Tongue (tissue), 2 donors: Measurements from ENCODE around the gene SYNM. TPM values are rescaled to one million over a fixed set of nuclear protein-coding genes. Genes with fewer than 3 reads are reported as not detected.

Experiments
- DNase-seq: peaks from one replicate; pipeline ENCODE4 v3.0.0-alpha.2; 2015
- total RNA-seq: library from RNA; depleted of rRNA; stranded (reverse); fragments of >200 nt; gene quantifications from one replicate; pipeline ENCODE4 v1.2.3, GENCODE V29; 2014

The SYNM gene
- total RNA-seq, 1 donor from 2014 or later, result 225 TPM

DNA sequence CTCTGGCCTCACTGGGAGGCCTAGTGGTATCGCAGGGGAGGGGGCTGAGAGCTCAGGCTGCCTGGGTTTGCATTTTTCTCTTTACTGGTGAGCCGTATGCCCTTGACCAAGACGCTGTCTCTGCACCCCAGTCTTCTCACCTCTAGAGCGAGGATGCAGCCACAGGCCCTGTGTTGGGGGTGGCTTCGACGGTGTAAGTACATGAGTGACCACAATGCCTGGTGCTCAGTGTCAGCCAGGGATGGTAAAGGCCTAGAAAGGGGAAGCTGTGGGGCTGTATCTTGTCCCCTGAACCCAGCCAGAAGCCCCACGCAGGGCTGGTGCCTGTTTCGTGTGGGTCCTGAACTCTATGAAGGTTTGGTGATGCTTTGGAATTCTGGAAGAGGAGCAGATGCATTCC, 19.8 kb downstream of the SYNM start:
- no peak for DNase-seq

DNA sequence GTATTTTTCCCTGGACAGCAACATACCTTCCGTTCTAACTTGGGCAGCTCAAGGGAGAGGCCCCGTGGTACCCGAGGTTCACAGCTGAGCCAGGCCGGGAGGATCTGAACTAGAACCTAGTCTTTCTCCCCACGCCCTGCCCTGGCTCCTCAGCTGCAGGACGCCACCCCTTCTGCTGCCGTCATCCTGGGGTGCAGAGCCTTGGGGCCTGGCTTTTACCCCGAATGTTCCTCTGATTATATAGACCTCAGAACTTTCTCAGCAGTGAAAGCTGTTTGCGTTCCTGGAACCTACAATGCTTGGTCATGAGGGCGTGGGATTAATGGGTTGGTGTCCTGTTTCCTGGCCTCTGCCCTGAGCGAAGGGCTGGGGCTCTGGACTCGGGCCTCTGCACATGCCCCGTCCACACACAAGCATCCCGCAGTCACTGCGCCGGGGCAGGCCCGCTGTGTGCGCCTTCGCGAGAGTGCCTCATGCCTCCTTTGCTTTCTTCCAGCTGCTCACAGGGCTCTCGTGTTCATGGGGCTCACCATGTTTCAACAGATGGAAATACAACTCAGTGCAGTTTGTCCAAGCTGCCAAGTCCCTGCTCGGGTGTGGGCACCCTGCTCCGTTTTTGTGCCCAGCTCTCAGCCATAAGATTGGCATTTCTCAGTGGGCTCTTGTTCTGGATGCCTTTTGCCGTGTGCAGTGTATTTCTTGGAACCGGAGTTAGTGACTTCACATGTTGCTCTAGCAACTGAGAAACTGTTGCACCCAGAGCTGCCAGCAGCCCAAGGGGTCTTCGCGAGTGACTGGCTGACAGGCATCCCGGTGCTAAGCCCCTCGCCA, 20.4 kb downstream of the SYNM start:
- peak; percentile 57 for DNase-seq

DNA sequence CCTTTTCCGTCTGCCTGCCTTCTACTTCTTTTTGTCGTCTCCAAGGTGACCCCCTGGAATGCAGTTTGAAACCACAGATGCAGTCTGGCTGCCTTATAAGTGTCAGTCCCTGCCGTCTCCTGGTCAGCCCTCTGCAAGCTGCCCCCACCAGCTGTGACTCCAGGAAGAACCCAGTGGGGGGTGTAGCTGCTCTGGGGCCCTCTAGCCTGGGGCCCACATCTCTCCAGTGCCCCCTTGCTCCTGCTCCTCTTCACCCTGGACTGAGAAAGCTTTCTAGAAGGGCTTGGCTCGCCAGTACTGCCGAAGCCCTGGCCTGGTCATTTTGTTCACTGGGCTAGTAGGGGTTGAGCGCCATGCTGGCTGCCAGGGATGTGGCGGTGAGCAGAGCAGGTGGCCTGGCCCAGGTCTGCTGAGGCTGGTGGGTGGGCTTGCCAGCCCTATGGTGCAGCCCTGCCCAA, 21.3 kb downstream of the SYNM start:
- DNase-seq, result no peak

DNA sequence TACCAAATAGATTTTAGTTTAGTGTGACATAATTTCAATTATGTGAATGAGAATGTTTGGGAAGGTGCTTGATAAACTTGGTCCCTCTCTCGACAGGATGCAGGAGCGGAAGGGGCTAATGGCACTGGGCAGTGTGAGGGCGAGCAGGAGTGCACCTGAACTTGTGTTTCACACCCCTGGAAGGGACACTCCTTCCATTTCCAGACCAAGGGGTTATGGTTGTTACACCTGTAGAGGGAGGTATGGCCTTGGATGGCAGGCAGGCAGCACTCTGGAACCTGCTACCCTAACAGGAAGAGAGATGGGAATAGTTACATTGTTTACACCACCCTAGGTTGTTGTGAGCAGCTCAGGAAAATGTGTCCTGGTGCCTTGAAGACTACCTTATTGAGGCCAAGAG, 22.1 kb downstream of the SYNM start:
- DNase-seq, result no peak

DNA sequence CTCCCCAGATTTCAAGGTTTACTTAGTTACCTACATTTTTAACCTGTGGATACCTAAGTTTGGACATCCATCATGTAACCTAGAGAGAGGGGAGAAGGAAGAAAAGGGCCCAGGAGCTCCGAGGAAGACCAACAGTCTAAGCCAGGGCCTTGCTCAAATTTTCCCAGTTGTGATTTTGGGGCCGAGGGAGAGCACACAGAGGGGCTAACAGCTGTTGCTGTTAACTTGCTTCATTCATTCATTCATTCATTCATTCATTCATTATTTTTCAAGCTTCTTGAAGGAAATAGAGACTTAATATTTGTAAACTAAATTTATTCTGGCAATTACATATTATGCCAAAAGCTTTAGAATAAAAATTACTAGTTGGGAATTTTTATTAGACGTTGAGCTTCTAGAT, 22.9 kb downstream of the SYNM start:
- no peak for DNase-seq

DNA sequence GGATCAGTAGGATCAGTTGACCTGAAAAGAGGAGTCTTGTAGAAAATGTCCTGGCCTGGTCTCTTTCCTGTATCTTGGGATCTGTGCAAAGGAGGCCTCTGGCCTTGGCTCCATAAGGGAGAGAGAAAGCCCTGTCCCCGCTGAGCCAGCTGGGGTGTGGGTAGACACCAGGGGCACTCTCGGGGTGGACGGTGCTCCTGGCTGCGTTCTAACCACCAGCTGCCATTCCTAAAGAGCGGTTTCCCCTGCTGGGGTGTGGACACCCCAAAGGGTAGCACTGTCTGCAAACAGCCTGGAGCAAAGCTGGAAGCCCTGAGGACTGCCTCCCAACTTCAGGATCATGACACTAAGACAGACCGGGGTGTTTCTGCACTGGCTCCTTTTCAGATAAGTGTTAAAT, 23.5 kb downstream of the SYNM start:
- DNase-seq, result no peak

DNA sequence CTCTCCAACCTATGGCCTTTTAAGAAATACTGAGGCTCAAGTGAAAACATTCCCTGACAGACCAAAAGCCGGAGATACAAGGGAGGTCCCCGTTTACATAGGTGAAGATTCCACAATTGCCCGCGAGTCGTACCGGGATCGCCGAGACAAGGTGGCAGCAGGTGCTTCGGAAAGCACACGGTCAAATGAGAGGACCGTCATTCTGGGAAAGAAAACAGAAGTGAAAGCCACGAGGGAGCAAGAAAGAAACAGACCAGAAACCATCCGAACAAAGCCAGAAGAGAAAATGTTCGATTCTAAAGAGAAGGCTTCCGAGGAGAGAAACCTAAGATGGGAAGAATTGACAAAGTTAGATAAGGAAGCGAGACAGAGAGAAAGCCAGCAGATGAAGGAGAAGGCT, 24.8 kb downstream of the SYNM start:
- DNase-seq, result no peak

DNA sequence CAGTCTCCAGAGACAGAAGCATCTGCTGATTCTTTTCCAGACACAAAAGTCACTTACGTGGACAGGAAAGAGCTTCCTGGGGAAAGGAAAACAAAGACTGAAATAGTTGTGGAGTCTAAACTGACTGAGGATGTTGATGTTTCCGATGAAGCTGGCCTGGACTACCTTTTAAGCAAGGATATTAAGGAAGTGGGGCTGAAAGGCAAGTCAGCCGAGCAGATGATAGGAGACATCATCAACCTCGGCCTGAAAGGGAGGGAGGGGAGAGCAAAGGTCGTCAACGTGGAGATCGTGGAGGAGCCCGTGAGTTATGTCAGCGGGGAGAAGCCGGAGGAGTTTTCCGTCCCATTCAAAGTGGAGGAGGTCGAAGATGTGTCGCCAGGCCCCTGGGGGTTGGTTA, 25.4 kb downstream of the SYNM start:
- no peak for DNase-seq

DNA sequence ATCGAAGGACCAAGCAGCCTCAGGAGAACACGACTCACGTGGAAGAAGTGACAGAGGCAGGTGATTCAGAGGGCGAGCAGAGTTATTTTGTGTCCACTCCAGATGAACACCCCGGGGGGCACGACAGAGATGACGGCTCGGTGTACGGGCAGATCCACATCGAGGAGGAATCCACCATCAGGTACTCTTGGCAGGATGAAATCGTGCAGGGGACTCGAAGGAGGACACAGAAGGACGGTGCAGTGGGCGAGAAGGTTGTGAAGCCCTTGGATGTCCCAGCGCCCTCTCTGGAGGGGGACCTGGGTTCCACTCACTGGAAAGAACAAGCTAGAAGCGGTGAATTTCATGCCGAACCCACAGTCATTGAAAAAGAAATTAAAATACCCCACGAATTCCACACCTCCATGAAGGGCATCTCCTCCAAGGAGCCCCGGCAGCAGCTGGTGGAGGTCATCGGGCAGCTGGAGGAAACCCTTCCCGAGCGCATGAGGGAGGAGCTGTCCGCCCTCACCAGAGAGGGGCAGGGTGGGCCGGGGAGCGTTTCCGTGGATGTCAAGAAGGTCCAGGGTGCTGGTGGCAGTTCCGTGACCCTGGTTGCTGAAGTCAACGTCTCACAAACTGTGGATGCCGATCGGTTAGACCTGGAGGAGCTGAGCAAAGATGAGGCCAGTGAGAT, 26.0 kb downstream of the SYNM start:
- DNase-seq, result no peak

DNA sequence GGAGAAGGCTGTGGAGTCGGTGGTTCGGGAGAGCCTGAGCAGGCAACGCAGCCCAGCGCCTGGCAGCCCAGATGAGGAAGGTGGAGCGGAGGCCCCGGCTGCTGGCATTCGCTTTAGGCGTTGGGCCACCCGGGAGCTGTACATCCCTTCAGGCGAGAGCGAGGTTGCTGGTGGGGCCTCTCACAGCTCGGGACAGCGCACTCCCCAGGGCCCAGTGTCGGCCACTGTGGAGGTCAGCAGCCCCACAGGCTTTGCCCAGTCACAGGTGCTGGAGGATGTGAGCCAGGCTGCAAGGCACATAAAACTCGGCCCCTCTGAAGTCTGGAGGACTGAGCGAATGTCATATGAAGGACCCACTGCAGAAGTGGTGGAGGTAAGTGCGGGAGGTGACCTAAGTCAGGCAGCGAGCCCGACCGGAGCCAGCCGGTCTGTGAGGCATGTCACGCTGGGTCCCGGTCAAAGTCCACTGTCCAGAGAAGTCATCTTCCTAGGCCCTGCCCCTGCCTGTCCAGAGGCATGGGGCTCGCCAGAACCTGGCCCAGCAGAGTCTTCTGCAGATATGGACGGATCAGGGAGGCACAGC, 26.7 kb downstream of the SYNM start:
- no peak for DNase-seq

DNA sequence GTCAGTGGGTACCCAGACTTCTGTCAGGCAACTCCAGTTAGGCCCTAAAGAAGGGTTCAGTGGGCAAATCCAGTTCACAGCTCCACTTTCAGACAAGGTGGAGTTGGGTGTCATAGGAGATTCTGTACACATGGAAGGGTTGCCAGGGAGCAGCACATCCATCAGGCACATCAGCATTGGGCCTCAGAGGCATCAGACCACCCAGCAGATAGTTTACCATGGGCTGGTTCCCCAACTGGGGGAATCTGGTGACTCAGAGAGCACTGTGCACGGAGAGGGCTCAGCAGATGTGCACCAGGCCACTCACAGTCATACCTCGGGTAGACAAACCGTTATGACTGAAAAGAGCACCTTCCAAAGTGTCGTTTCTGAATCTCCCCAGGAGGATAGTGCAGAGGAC, 27.2 kb downstream of the SYNM start:
- no peak for DNase-seq

DNA sequence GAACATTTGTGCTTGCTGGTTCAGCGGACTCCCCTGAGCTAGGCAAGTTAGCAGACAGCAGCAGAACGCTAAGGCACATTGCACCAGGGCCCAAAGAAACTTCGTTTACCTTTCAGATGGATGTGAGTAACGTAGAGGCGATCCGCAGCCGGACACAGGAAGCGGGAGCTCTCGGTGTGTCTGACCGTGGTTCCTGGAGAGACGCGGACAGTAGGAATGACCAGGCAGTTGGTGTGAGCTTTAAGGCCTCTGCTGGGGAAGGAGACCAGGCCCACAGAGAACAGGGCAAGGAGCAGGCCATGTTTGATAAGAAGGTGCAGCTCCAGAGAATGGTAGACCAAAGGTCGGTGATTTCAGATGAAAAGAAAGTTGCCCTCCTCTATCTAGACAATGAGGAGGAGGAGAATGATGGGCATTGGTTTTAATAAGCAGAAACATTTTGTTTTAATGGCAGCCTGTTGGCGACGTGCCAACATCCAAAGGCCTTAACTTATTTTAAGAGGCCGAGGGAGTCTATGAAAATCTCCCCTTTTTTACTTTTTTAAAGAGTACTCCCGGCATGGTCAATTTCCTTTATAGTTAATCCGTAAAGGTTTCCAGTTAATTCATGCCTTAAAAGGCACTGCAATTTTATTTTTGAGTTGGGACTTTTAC, 27.9 kb downstream of the SYNM start:
- no peak for DNase-seq

DNA sequence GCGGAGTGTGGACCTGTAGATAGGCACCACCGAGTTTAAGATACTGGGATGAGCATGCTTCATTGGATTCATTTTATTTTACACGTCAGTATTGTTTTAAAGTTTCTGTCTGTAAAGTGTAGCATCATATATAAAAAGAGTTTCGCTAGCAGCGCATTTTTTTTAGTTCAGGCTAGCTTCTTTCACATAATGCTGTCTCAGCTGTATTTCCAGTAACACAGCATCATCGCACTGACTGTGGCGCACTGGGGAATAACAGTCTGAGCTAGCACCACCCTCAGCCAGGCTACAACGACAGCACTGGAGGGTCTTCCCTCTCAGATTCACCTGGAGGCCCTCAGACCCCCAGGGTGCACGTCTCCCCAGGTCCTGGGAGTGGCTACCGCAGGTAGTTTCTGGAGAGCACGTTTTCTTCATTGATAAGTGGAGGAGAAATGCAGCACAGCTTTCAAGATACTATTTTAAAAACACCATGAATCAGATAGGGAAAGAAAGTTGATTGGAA, 29.5 kb downstream of the SYNM start:
- no peak for DNase-seq

DNA sequence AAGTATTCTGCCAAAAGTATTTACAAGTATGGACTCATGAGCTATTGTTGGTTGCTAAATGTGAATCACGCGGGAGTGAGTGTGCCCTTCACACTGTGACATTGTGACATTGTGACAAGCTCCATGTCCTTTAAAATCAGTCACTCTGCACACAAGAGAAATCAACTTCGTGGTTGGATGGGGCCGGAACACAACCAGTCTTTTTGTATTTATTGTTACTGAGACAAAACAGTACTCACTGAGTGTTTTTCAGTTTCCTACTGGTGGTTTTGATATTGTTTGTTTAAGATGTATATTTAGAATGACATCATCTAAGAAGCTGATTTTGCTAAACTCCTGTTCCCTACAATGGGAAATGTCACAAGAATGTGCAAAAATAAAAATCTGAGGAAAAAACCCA, 30.3 kb downstream of the SYNM start:
- no peak for DNase-seq

DNA sequence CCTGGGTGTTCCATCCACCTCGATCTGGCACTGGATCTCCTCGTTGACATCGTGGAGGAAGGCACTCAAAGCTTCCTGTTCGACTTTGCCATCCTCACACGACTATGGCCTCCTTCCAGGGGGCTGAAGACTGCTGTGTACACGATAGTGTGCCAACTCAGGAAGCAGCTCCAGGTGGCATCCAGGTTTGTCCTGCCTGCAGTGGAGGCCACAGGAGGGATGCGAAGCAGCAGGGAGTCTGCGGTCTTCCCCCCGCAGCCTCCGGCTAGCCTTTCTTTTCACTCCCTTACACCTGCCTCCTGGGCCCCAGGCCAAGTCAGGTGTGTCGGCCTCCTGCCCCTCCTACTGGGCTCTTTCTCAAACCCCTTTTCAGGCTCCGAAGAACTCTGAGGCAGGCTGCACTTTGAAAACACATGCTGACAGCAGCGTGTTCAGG, 32.2 kb downstream of the SYNM start:
- no peak for DNase-seq

DNA sequence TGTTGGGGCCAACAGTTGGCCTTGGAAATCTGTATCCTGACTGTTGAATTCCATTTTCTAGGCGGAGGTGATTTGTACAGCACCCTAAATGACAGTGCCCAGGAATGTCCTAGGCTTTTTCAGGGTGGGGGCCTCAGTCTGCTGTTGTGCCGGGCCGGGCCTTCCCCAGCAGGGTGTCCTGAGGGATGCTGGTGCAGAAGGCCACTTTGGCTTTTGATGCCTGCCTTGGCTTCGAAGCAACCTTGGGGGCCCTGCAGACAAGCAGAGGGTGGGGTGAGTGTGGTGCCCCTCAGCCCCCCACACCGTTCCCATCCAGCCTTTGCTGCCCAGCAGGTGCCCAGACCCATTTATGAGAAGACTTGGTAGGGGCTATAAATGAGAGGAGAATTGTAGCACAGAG, 33.0 kb downstream of the SYNM start:
- no peak for DNase-seq

DNA sequence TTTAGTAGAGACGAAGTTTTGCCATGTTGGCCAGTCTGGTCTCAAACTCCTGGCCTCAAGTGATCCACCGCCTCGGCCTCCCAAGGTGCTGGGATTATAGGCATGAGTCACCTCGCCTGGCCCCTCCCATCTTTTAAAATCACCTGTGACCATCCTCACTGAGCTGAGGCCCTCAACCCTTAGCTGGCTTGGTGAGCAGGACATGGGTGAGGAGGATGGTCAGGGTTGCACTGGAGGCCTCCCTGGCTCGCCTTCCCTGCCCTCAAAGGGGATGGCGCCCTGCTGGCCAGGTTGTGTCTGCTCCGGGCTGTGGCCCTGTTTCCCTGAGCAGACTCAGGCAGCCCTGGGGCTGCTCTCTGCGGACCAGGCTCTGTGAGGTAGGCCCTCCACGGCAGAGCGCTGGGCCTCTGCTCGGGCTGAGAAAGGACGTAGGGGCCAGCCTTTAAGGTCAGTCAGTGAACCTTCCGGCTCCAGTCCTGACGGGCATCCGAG, 33.7 kb downstream of the SYNM start:
- no peak for DNase-seq

DNA sequence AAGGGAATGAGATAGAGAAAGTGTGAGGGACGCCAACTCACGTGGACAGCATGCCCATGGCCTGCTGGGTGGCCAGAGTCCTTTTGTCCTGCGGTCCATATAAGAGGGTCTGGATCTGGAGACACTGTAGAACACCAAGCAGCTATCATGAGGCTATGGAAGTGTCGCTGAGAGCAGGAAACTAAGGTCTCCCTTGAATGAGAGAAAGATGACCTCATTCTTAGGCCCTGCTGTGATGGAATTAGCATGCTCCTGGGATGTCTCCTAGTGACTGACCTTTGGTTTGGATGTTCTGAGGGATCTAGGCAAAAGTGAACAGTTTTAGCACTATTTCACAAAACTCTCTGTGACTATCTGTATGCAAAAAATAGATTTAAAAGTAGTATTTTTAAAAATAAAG, 34.4 kb downstream of the SYNM start:
- DNase-seq, result no peak

DNA sequence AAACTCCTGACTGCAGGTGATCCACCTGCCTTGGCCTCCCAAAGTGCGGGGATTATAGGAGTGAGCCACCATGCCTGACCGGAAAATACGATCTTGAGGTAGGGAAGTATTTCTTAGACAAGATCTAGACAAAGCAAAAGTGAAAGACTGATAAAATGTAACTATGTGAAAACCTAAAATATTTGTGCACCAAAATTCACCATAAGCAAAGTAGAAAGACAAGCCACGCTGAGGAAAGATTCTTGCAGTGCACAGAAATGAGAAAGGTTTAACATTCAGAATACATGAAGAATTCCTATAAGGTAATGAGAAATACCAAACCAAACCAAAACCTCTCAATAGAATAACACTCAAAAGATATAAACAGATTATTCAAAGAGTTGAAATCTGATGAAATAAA, 35.7 kb downstream of the SYNM start:
- no peak for DNase-seq

DNA sequence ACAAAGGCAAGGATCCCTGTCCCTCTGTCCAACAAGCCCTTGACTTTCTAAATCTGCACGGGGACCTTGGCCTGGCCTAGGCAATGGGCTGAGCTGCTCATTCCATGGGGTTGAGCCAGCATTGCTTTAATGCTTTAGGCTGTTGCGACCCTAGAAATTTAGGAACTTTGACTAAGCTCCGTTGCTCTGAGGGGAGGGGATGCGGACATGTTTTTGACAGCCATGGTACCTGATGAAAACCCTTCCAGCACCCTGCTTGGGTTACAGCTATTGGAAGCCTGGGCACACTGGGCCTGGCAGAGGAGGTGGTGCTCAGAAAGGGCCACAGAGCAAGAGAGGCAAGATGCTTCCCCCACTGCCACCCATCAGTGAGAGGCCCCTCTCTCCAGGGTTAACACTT, 37.1 kb downstream of the SYNM start:
- DNase-seq, result no peak

DNA sequence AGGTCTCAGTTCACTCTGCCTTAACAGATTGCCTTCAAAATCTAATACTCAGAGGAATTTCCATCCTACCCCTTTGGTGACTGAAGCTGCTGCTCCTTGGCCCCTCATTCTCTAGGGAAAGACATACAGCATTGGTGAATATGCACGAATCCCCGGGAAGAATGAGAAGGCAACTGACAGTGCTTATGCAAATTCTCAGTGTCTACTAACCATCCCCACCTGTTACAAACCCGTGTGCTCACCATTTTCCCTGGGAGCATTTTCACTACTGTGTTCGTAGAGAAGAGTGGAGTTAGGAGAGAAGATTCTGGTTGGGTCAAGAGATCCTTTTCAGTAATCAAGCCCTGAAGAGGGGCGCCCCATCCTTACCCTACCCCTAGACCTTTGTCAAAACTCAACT, 37.7 kb downstream of the SYNM start:
- no peak for DNase-seq

DNA sequence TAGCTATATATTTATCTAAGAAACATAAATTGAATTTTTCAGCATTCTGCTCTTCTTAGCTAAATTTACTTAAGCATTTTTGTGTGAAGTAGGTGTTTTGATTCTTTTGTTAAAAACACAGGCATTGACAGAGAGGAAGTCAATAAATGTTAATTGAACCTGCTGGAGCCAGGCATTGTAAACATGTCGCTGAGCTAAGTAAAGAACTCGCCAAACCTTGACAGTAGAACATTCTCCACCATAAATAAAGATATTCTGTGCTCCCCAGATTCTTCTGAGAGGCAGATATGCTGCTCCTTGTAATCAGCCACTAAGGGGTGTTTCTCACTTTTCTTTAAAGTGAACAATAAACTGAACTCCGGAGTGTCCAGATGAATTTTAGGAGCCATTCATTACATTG, 38.4 kb downstream of the SYNM start:
- no peak for DNase-seq
